Endothelial cell (in vitro differentiated cells): ENCODE results near the gene ARHGAP45. TPM values are rescaled to one million over a fixed set of nuclear protein-coding genes. Genes with fewer than 3 reads are reported as not detected.

ENCODE experiments used
- DNase-seq: peaks from one replicate; pipeline ENCODE4 v3.0.0; 2021; ENCODE audit warnings: low spot score
- H3K27ac Mint-ChIP-seq: one replicate; pipeline ENCODE4 v1.8.0; 2021; ENCODE audit warnings: mixed read lengths, inconsistent platforms; ENCODE audit not compliant: unreplicated experiment
- H3K27me3 Mint-ChIP-seq: one replicate; pipeline ENCODE4 v1.8.0; 2021; ENCODE audit warnings: mild to moderate bottlenecking, moderate library complexity, mixed read lengths, inconsistent platforms; ENCODE audit not compliant: unreplicated experiment
- H3K36me3 Mint-ChIP-seq: one replicate; pipeline ENCODE4 v1.8.0; 2021; ENCODE audit warnings: mild to moderate bottlenecking, low read depth, mixed read lengths, inconsistent platforms; ENCODE audit not compliant: unreplicated experiment
- H3K4me1 Mint-ChIP-seq: one replicate; pipeline ENCODE4 v1.8.0; 2021; ENCODE audit warnings: mild to moderate bottlenecking, mixed read lengths, inconsistent platforms; ENCODE audit not compliant: unreplicated experiment
- H3K4me3 Mint-ChIP-seq: one replicate; pipeline ENCODE4 v1.8.0; 2021; ENCODE audit warnings: mild to moderate bottlenecking, mixed read lengths, inconsistent platforms; ENCODE audit not compliant: unreplicated experiment
- H3K9me3 Mint-ChIP-seq: one replicate; pipeline ENCODE4 v1.8.0; 2021; ENCODE audit warnings: mixed read lengths, inconsistent platforms; ENCODE audit not compliant: unreplicated experiment
- CTCF ChIP-seq: fragments of 200-600 bp; sonication (generic); IDR thresholded peaks from one replicate; pipeline ENCODE4 v1.5.0; 2021; ENCODE audit warnings: antibody characterized with exemption; ENCODE audit not compliant: unreplicated experiment
- total RNA-seq: library from RNA; stranded (reverse); fragmentation: NEBNext Ultra II Directional; extraction: Animal tissue kit (Norgen Biotek cat#: 25700); gene quantifications from one replicate; pipeline ENCODE4 v1.2.1, GENCODE V29; 2021; ENCODE audit not compliant: unreplicated experiment

Gene ARHGAP45
- total RNA-seq, 1 donor from 2014 or later, result 2.4 TPM

GRCh38 chr19:1085676-1086442 is 18.9 kb downstream of the ARHGAP45 start:
- Mint-ChIP-seq H3K27me3 (peaks cover 16% of the 10 kb centered on the region), H3K4me1 (no peaks in the 10 kb centered on the region), H3K27ac (no peak overlapping the region), H3K9me3 (no peaks in the 10 kb centered on the region), H3K4me3 (no peak overlapping the region), H3K36me3 (peaks cover 8% of the 10 kb centered on the region)
- no peak for TF ChIP-seq CTCF
- DNase-seq, result no peak

- Mint-ChIP-seq H3K9me3 (no peaks in the 10 kb centered on the region), H3K27ac (no peak overlapping the region), H3K4me1 (no peaks in the 10 kb centered on the region), H3K36me3 (peaks cover 8% of the 10 kb centered on the region), H3K27me3 (peaks cover 16% of the 10 kb centered on the region), H3K4me3 (no peak overlapping the region)
- no peak for DNase-seq
- no peak for TF ChIP-seq CTCF
Observed at GRCh38 chr19:1086613-1087012, 19.6 kb downstream of the ARHGAP45 start.

GRCh38 chr19:1087813-1088415 is 20.9 kb downstream of the ARHGAP45 start:
- peaks cover 8% of the 10 kb centered on the region for H3K36me3 Mint-ChIP-seq
- no peaks in the 10 kb centered on the region for H3K4me1 Mint-ChIP-seq

GRCh38 chr19:1088416-1089010 is 21.5 kb downstream of the ARHGAP45 start:
- H3K27ac Mint-ChIP-seq, result no peak overlapping the region
- peaks cover 8% of the 10 kb centered on the region for H3K36me3 Mint-ChIP-seq

More at GRCh38 chr19:1087813-1088415, 20.9 kb downstream of the ARHGAP45 start:
- Mint-ChIP-seq H3K27me3 (peaks cover 12% of the 10 kb centered on the region), H3K27ac (no peak overlapping the region), H3K9me3 (no peaks in the 10 kb centered on the region), H3K4me3 (peak overlapping the region; percentile 26)
- TF ChIP-seq CTCF, result no peak
- no peak for DNase-seq

More at GRCh38 chr19:1088416-1089010, 21.5 kb downstream of the ARHGAP45 start:
- no peak for TF ChIP-seq CTCF
- H3K4me1 Mint-ChIP-seq, result peaks cover 2% of the 10 kb centered on the region
- H3K9me3 Mint-ChIP-seq, result no peaks in the 10 kb centered on the region
- H3K27me3 Mint-ChIP-seq, result peaks cover 12% of the 10 kb centered on the region
- H3K4me3 Mint-ChIP-seq, result no peak overlapping the region
- DNase-seq, result no peak
